WTC11 (cell line): ENCODE results near the gene KAZN. TPM values are rescaled to one million over a fixed set of nuclear protein-coding genes. Genes with fewer than 3 reads are reported as not detected.
"Not testable (repeated sequence)": the region's sequence is repeated elsewhere in the genome, so short reads cannot be mapped to it uniquely, and the experiment has no call there.

Experiments used
- ATAC-seq: fragments of 200-7000 bp; cut with Tn5 transposase; 2 replicates; pipeline ENCODE4 v1.10.0; 2021; ENCODE audit warnings: mild to moderate bottlenecking, moderate library complexity
- CTCF ChIA-PET: fragments of 300-600 bp; sonication (Branson Sonifier 250); formaldehyde crosslinking; loops from one replicate; lab custom pipeline; 2021; ENCODE audit warnings: antibody characterized with exemption; lab: Charles Lee
- POLR2A ChIA-PET: fragments of 350-600 bp; sonication (Branson Sonifier 250); formaldehyde crosslinking; loops from one replicate; lab custom pipeline; 2021; ENCODE audit warnings: antibody characterized with exemption; lab: Charles Lee
- DNase-seq: peaks from one replicate; pipeline ENCODE4 v3.0.0; 2021; ENCODE audit warnings: low spot score
- H3K27ac Mint-ChIP-seq: 2 replicates; pipeline ENCODE4 v1.8.0; 2021; ENCODE audit warnings: mixed read lengths
- H3K27me3 Mint-ChIP-seq: 2 replicates; pipeline ENCODE4 v1.8.0; 2021; ENCODE audit warnings: low read depth, mild to moderate bottlenecking, moderate library complexity, mixed read lengths
- H3K36me3 Mint-ChIP-seq: 2 replicates; pipeline ENCODE4 v1.8.0; 2021; ENCODE audit warnings: mixed read lengths
- H3K4me1 Mint-ChIP-seq: 2 replicates; pipeline ENCODE4 v1.8.0; 2022; ENCODE audit warnings: mixed read lengths
- H3K4me3 Mint-ChIP-seq: 2 replicates; pipeline ENCODE4 v1.8.0; 2021; ENCODE audit warnings: mild to moderate bottlenecking, moderate library complexity, mixed read lengths
- H3K9me3 Mint-ChIP-seq: 2 replicates; pipeline ENCODE4 v1.8.0; 2021; ENCODE audit warnings: mixed read lengths
- EMX1 ChIP-seq: fragments of 250-450 bp; sonication (Bioruptor Pico); IDR thresholded peaks from 2 replicates; pipeline ENCODE4 v1.8.0; 2021; ENCODE audit warnings: mild to moderate bottlenecking
- FOXJ3 ChIP-seq: sonication (generic); formaldehyde crosslinking; IDR thresholded peaks from 2 replicates; pipeline ENCODE4 v1.9.0; 2021; ENCODE audit warnings: missing genetic modification reagents, mild to moderate bottlenecking, borderline replicate concordance
- GTF2I ChIP-seq: fragments of 250-450 bp; sonication (Bioruptor Pico); conservative IDR thresholded peaks from 2 replicates; pipeline ENCODE4 v1.4.0; 2021; ENCODE audit warnings: mild to moderate bottlenecking
- KAT7 ChIP-seq: sonication (generic); formaldehyde crosslinking; IDR thresholded peaks from 2 replicates; pipeline ENCODE4 v1.8.1; 2023; ENCODE audit warnings: missing genetic modification reagents, mild to moderate bottlenecking, borderline replicate concordance
- MXD4 ChIP-seq: fragments of 250-450 bp; sonication (Bioruptor Pico); IDR thresholded peaks from 2 replicates; pipeline ENCODE4 v1.8.0; 2021; ENCODE audit warnings: mild to moderate bottlenecking, moderate library complexity, borderline replicate concordance
- NFATC4 ChIP-seq: fragments of 250-450 bp; sonication (Bioruptor Pico); IDR thresholded peaks from 2 replicates; pipeline ENCODE4 v1.9.0; 2021; ENCODE audit warnings: mild to moderate bottlenecking
- NR2C2 ChIP-seq: sonication (generic); formaldehyde crosslinking; IDR thresholded peaks from 2 replicates; pipeline ENCODE4 v1.8.0; 2022; ENCODE audit warnings: mild to moderate bottlenecking, missing genetic modification reagents
- PRRX2 ChIP-seq: fragments of 250-450 bp; sonication (Bioruptor Pico); IDR thresholded peaks from 2 replicates; pipeline ENCODE4 v1.8.0; 2021; ENCODE audit warnings: mild to moderate bottlenecking
- SMAD4 ChIP-seq: sonication (generic); formaldehyde crosslinking; IDR thresholded peaks from 2 replicates; pipeline ENCODE4 v1.8.0; 2022; ENCODE audit warnings: mild to moderate bottlenecking, missing genetic modification reagents
- SOX15 ChIP-seq: fragments of 250-450 bp; sonication (Bioruptor Pico); IDR thresholded peaks from 2 replicates; pipeline ENCODE4 v1.9.0; 2021; ENCODE audit warnings: mild to moderate bottlenecking
- ZNF232 ChIP-seq: sonication (generic); formaldehyde crosslinking; IDR thresholded peaks from 2 replicates; pipeline ENCODE4 v1.8.0; 2022; ENCODE audit warnings: mild to moderate bottlenecking, missing genetic modification reagents
- ZNF671 ChIP-seq: fragments of 250-450 bp; sonication (Bioruptor Pico); IDR thresholded peaks from 2 replicates; pipeline ENCODE4 v1.8.0; 2021; ENCODE audit warnings: mild to moderate bottlenecking
- total RNA-seq: library from RNA; stranded (reverse); gene quantifications from 3 replicates; pipeline ENCODE4 v1.2.3, GENCODE V29; 2021
- TF ChIP-seq, protein P1 (sequence below): sonication (generic); formaldehyde crosslinking; IDR thresholded peaks from 2 replicates; pipeline ENCODE4 v1.8.0; 2023; ENCODE audit warnings: missing genetic modification reagents, mild to moderate bottlenecking, borderline replicate concordance
- TF ChIP-seq, protein P2 (sequence below): fragments of 250-450 bp; sonication (Bioruptor Pico); IDR thresholded peaks from 2 replicates; pipeline ENCODE4 v1.8.0; 2021; ENCODE audit warnings: mild to moderate bottlenecking
- TF ChIP-seq, protein P3 (sequence below): sonication (generic); formaldehyde crosslinking; IDR thresholded peaks from 2 replicates; pipeline ENCODE4 v1.8.0; 2023; ENCODE audit warnings: missing genetic modification reagents
- TF ChIP-seq, protein P4 (sequence below): sonication (generic); formaldehyde crosslinking; IDR thresholded peaks from 2 replicates; pipeline ENCODE4 v1.8.0; 2022; ENCODE audit warnings: mild to moderate bottlenecking, missing genetic modification reagents
- TF ChIP-seq, protein P5 (sequence below): sonication (generic); formaldehyde crosslinking; IDR thresholded peaks from 2 replicates; pipeline ENCODE4 v1.8.1; 2022; ENCODE audit warnings: mild to moderate bottlenecking, missing genetic modification reagents, moderate library complexity, borderline replicate concordance

KAZN gene
- total RNA-seq, 1 experiment from 2014 or later: 19.9 TPM

DNA sequence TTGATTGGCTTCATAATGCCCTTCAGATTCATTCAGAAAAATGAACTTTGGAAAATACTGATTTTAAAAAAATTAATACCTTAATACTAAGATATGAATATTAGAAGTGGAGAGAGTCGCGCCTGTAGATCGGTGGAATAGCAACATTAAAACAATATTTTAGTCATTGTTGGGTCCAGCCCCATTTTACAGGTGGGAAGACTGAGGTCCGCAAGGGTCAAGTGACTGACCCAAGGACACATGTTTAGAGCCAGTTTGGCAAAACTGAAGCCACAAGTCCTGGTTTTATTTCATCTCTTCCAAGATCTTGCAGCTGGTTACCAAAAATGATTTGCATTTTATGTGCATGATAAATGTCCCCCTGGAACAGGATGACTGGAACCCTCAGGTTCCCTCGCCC lies 441.4 kb downstream of the KAZN start (continued):
- TF ChIP-seq, protein P1, sequence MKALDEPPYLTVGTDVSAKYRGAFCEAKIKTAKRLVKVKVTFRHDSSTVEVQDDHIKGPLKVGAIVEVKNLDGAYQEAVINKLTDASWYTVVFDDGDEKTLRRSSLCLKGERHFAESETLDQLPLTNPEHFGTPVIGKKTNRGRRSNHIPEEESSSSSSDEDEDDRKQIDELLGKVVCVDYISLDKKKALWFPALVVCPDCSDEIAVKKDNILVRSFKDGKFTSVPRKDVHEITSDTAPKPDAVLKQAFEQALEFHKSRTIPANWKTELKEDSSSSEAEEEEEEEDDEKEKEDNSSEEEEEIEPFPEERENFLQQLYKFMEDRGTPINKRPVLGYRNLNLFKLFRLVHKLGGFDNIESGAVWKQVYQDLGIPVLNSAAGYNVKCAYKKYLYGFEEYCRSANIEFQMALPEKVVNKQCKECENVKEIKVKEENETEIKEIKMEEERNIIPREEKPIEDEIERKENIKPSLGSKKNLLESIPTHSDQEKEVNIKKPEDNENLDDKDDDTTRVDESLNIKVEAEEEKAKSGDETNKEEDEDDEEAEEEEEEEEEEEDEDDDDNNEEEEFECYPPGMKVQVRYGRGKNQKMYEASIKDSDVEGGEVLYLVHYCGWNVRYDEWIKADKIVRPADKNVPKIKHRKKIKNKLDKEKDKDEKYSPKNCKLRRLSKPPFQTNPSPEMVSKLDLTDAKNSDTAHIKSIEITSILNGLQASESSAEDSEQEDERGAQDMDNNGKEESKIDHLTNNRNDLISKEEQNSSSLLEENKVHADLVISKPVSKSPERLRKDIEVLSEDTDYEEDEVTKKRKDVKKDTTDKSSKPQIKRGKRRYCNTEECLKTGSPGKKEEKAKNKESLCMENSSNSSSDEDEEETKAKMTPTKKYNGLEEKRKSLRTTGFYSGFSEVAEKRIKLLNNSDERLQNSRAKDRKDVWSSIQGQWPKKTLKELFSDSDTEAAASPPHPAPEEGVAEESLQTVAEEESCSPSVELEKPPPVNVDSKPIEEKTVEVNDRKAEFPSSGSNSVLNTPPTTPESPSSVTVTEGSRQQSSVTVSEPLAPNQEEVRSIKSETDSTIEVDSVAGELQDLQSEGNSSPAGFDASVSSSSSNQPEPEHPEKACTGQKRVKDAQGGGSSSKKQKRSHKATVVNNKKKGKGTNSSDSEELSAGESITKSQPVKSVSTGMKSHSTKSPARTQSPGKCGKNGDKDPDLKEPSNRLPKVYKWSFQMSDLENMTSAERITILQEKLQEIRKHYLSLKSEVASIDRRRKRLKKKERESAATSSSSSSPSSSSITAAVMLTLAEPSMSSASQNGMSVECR: no peak
- TF ChIP-seq NR2C2 (CRISPR knock-in tag): no peak
- TF ChIP-seq, protein P2, sequence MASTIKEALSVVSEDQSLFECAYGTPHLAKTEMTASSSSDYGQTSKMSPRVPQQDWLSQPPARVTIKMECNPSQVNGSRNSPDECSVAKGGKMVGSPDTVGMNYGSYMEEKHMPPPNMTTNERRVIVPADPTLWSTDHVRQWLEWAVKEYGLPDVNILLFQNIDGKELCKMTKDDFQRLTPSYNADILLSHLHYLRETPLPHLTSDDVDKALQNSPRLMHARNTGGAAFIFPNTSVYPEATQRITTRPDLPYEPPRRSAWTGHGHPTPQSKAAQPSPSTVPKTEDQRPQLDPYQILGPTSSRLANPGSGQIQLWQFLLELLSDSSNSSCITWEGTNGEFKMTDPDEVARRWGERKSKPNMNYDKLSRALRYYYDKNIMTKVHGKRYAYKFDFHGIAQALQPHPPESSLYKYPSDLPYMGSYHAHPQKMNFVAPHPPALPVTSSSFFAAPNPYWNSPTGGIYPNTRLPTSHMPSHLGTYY (CRISPR knock-in tag): no peak
- TF ChIP-seq, protein P3, sequence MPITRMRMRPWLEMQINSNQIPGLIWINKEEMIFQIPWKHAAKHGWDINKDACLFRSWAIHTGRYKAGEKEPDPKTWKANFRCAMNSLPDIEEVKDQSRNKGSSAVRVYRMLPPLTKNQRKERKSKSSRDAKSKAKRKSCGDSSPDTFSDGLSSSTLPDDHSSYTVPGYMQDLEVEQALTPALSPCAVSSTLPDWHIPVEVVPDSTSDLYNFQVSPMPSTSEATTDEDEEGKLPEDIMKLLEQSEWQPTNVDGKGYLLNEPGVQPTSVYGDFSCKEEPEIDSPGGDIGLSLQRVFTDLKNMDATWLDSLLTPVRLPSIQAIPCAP (CRISPR knock-in tag): no peak
- no peak for TF ChIP-seq ZNF671 (CRISPR knock-in tag)
- TF ChIP-seq KAT7 (CRISPR knock-in tag): no peak
- TF ChIP-seq MXD4: no peak
- TF ChIP-seq NFATC4: no peak
- TF ChIP-seq, protein P4, sequence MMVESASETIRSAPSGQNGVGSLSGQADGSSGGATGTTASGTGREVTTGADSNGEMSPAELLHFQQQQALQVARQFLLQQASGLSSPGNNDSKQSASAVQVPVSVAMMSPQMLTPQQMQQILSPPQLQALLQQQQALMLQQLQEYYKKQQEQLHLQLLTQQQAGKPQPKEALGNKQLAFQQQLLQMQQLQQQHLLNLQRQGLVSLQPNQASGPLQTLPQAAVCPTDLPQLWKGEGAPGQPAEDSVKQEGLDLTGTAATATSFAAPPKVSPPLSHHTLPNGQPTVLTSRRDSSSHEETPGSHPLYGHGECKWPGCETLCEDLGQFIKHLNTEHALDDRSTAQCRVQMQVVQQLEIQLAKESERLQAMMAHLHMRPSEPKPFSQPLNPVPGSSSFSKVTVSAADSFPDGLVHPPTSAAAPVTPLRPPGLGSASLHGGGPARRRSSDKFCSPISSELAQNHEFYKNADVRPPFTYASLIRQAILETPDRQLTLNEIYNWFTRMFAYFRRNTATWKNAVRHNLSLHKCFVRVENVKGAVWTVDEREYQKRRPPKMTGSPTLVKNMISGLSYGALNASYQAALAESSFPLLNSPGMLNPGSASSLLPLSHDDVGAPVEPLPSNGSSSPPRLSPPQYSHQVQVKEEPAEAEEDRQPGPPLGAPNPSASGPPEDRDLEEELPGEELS: no peak

DNA sequence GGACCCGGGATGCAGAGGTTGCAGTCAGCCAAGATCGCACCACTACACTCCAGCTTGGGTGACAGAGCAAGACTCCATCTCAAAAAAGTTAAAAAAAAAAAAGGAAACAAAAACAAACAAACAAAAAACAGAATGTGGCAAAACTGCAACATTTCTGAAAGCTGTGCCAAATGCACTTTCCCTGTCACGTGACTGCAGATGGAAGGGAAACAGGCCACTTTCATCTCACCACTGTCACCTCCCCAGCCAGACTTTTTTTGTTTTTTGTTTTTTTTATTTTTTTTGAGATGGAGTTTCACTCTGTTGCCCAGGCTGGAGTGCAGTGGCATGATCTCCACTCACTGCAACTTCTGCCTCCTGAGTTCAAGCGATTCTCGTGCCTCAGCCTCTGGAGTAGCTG lies 442.2 kb downstream of the KAZN start:
- not testable (repeated sequence) for H3K4me3 Mint-ChIP-seq

DNA sequence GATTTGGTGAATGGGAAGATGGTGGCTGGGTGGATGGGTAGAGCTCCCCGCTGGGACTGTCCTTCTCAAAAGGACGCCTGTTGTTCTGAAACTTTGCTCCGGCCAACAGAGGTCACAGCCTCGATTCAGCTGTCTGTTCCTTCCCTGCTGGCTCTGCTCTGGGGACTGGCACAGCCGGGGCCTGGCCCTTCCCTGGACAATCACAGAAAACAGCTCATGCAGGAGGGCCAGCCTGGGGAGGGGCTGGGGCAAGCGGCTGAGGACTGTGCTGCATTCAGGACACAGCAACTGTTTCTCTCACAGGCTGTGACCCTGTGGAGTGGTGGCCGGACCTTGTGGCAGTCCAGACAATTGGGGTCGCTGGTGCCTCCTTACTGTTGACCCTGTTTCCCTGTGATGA lies 444.4 kb downstream of the KAZN start:
- POLR2A ChIA-PET: no interaction called here
- Mint-ChIP-seq H3K4me3 (no peak overlapping the region), H3K27me3 (no peaks in the 10 kb centered on the region), H3K36me3 (no peaks in the 10 kb centered on the region), H3K27ac (no peak overlapping the region), H3K9me3 (no peaks in the 10 kb centered on the region), H3K4me1 (no peaks in the 10 kb centered on the region)
- CTCF ChIA-PET: interaction anchor here (0.6 to 3.7 kb wide), 7 partner anchors 9 to 263 kb away, joined by 3 to 12 read pairs (median 3); no protein-coding TSS in a partner anchor
- DNase-seq: no peak
- no peak for TF ChIP-seq PRRX2 (CRISPR knock-in tag)
- TF ChIP-seq SMAD4: no peak
- no peak for TF ChIP-seq ZNF232 (CRISPR knock-in tag)
- no peak for TF ChIP-seq FOXJ3 (CRISPR knock-in tag)
- no peak for TF ChIP-seq GTF2I (CRISPR knock-in tag)
- TF ChIP-seq EMX1 (CRISPR knock-in tag): no peak
- TF ChIP-seq, protein P5, sequence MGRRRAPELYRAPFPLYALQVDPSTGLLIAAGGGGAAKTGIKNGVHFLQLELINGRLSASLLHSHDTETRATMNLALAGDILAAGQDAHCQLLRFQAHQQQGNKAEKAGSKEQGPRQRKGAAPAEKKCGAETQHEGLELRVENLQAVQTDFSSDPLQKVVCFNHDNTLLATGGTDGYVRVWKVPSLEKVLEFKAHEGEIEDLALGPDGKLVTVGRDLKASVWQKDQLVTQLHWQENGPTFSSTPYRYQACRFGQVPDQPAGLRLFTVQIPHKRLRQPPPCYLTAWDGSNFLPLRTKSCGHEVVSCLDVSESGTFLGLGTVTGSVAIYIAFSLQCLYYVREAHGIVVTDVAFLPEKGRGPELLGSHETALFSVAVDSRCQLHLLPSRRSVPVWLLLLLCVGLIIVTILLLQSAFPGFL (CRISPR knock-in tag): no peak
- TF ChIP-seq SOX15 (CRISPR knock-in tag): no peak
- no peak for ATAC-seq

More for the DNA sequence above, 442.2 kb downstream of the KAZN start:
- ATAC-seq, H3K27me3 Mint-ChIP-seq, H3K36me3 Mint-ChIP-seq, DNase-seq, POLR2A ChIA-PET, H3K4me1 Mint-ChIP-seq, H3K9me3 Mint-ChIP-seq, H3K27ac Mint-ChIP-seq: not testable (repeated sequence)
- CTCF ChIA-PET: interaction anchor here (0.9 to 3.7 kb wide), 3 partner anchors 13 to 88 kb away, joined by 4 to 12 read pairs (median 5); no protein-coding TSS in a partner anchor
